GM12878 (cell line): Measurements from ENCODE around the gene DCDC1. TPM values are rescaled to one million over a fixed set of nuclear protein-coding genes. Genes with fewer than 3 reads are reported as not detected.

Experiments
- ATAC-seq: fragments of 200-7000 bp; cut with Tn5 transposase; 3 replicates; pipeline ENCODE4 v1.9.1; 2020; ENCODE audit warnings: mild to moderate bottlenecking, moderate library complexity
- BruUV-seq: library from RNA; stranded (reverse); fragments of 400-500 nt; replicated peaks from 2 replicates; lab custom pipeline; 2021; lab: Mats Ljungman, UMichigan
- CTCF ChIA-PET: fragments of 300-600 bp; sonication (Branson Sonifier 250); formaldehyde crosslinking; extraction: SDS; loops from one replicate; lab custom pipeline; 2021; ENCODE audit warnings: inconsistent platforms; lab: Yijun Ruan, JAX
- POLR2A ChIA-PET: fragments of 350-600 bp; formaldehyde crosslinking; extraction: SDS; loops from one replicate; lab custom pipeline; 2021; ENCODE audit warnings: inconsistent platforms; lab: Charles Lee
- RAD21 ChIA-PET: fragments of 300-600 bp; sonication (Branson Sonifier 250); formaldehyde crosslinking; loops from one replicate; lab custom pipeline; 2023; ENCODE audit warnings: antibody characterized with exemption; ENCODE audit not compliant: unreplicated experiment; lab: Charles Lee
- SMC1A ChIA-PET: fragments of 300-600 bp; sonication (Branson Sonifier 250); formaldehyde crosslinking; loops from one replicate; lab custom pipeline; 2023; ENCODE audit not compliant: unreplicated experiment, uncharacterized antibody; lab: Charles Lee
- DNase-seq: peaks from one replicate; pipeline ENCODE4 v3.0.0-alpha.2; 2011; ENCODE audit warnings: low read depth, low spot score
- FAIRE-seq: peaks from 3 replicates; lab custom pipeline; 2011; peaks lifted over from hg19 to GRCh38; lab: Jason Lieb, UNC
- H2AFZ ChIP-seq: 2 replicates; pipeline ENCODE4 v1.6.0; 2011; ENCODE audit warnings: low read depth, low read length, control low read depth; ENCODE audit not compliant: control insufficient read depth
- H3K27ac ChIP-seq: 2 replicates; pipeline ENCODE4 v1.5.1; 2011; ENCODE audit warnings: control low read depth; ENCODE audit not compliant: control insufficient read depth, insufficient read depth
- H3K27me3 ChIP-seq, 2 experiments: replicated peaks in 1 of 2; 2 replicates each; pipeline versions ENCODE4 v1.6.0 to v1.6.1; 2011; ENCODE audit warnings: low read length in 1 of 2; ENCODE audit not compliant: control insufficient read depth in 2 of 2, insufficient read depth in 2 of 2
- H3K36me3 ChIP-seq, 2 experiments: 2 replicates each; pipeline ENCODE4 v1.5.1; 2011; ENCODE audit warnings: low read length in 1 of 2; ENCODE audit not compliant: control insufficient read depth in 2 of 2, insufficient read depth in 2 of 2
- H3K4me1 ChIP-seq: 2 replicates; pipeline ENCODE4 v1.6.1; 2011; ENCODE audit warnings: mild to moderate bottlenecking, low read length, moderate library complexity, mixed read lengths; ENCODE audit not compliant: control insufficient read depth, insufficient read depth
- H3K4me2 ChIP-seq: 2 replicates; pipeline ENCODE4 v1.6.0; 2011; ENCODE audit warnings: control low read depth; ENCODE audit not compliant: control insufficient read depth, insufficient read depth
- H3K4me3 ChIP-seq: fragments of 200-600 bp; sonication (generic); 2 replicates; pipeline ENCODE4 v1.5.1; 2016
- H3K79me2 ChIP-seq: 2 replicates; pipeline ENCODE4 v1.6.0; 2011; ENCODE audit warnings: low read length; ENCODE audit not compliant: control insufficient read depth, insufficient read depth
- H3K9ac ChIP-seq: 2 replicates; pipeline ENCODE4 v1.8.0; 2011; ENCODE audit warnings: low read length, control low read depth, mixed read lengths; ENCODE audit not compliant: control insufficient read depth, insufficient read depth
- H3K9me3 ChIP-seq: replicated peaks from 3 replicates; pipeline ENCODE4 v1.5.1; 2011; ENCODE audit warnings: mild to moderate bottlenecking, low read length; ENCODE audit not compliant: control insufficient read depth, insufficient read depth
- H4K20me1 ChIP-seq: 2 replicates; pipeline ENCODE4 v1.6.0; 2011; ENCODE audit not compliant: control insufficient read depth, insufficient read depth
- CBFB ChIP-seq: IDR thresholded peaks from 2 replicates; pipeline ENCODE4 v1.6.1; 2016; ENCODE audit warnings: antibody characterized with exemption, low read depth
- EGR1 ChIP-seq, 2 experiments: IDR thresholded peaks; 1 replicate in 1 of 2; 2 replicates in 1 of 2; pipeline ENCODE4 v1.6.1; 2011 to 2012; ENCODE audit warnings: low read depth in 2 of 2, low read length in 2 of 2, borderline replicate concordance in 1 of 2, mild to moderate bottlenecking in 1 of 2, moderate library complexity in 1 of 2
- SIN3A ChIP-seq: IDR thresholded peaks from 2 replicates; pipeline ENCODE4 v1.6.1; 2012; ENCODE audit warnings: low read depth, low read length, improper control_type of control experiment
- WGBS: methylation state at CpG from one replicate; pipeline ENCODE4 v1.1.6; 2016; ENCODE audit warnings: low lambda C conversion rate; ENCODE audit not compliant: insufficient replicate concordance, insufficient coverage; ENCODE audit errors: missing lambda C conversion rate; 5-methylcytosine and 5-hydroxymethylcytosine counted together
- in situ Hi-C: fragments of 300-500 bp; cut with MboI; formaldehyde crosslinking; loops from 9 replicates; pipeline ENCODE4 v1.14.3; 2018; ENCODE audit warnings: mixed read lengths
- intact Hi-C: fragments of 100-400 bp; cut with micrococcal nuclease; formaldehyde crosslinking; loops from one replicate; pipeline ENCODE4 v1.14.2; 2022; ENCODE audit not compliant: unreplicated experiment
- polyA plus RNA-seq, 11 experiments: library from polyadenylated mRNA; depleted of rRNA in 4 of 11; unstranded in 6 of 11; stranded (reverse) in 5 of 11; fragments of >200 nt; fragmentation: Nextera tagmentation in 4 of 11; fragmentation: Illumina TruSeq in 1 of 11; extraction: Ambion mirVana in 4 of 11; extraction: Trizol in 1 of 11; gene quantifications; 1 replicate in 1 of 11; 2 replicates in 10 of 11; pipeline versions ENCODE4 v1.2.1 to v1.2.3, GENCODE V29; 2011 to 2016; ENCODE audit warnings: inconsistent platforms in 2 of 11, missing spikeins in 2 of 11, low read depth in 1 of 11
- total RNA-seq, 4 experiments: library from RNA; depleted of rRNA in 3 of 4; stranded (reverse); fragments of >200 nt in 3 of 4; fragmentation: Illumina TruSeq in 1 of 4; extraction: Trizol in 1 of 4; gene quantifications; 2 replicates each; pipeline versions ENCODE4 v1.2.1 to v1.2.3, GENCODE V29; 2013 to 2021
- TF ChIP-seq, protein P1 (sequence below): IDR thresholded peaks from 2 replicates; pipeline ENCODE4 v1.6.1; 2012; ENCODE audit warnings: low read depth, low read length, improper control_type of control experiment
- TF ChIP-seq, protein P2 (sequence below): fragments of 450-650 bp; IDR thresholded peaks from 2 replicates; pipeline ENCODE4 v1.6.1; 2018; ENCODE audit warnings: borderline replicate concordance, mild to moderate bottlenecking; ENCODE audit not compliant: partially characterized antibody
- TF ChIP-seq, protein P3 (sequence below): fragments of 450-650 bp; IDR thresholded peaks from 2 replicates; pipeline ENCODE4 v1.6.1; 2017; ENCODE audit warnings: low read depth, mild to moderate bottlenecking, moderate library complexity

The DCDC1 gene
- total and polyA plus RNA-seq, 10 of the 15 experiments (the other 5 are each of a cell fraction or from before 2014, with no cell fraction given), result not detected

DNA sequence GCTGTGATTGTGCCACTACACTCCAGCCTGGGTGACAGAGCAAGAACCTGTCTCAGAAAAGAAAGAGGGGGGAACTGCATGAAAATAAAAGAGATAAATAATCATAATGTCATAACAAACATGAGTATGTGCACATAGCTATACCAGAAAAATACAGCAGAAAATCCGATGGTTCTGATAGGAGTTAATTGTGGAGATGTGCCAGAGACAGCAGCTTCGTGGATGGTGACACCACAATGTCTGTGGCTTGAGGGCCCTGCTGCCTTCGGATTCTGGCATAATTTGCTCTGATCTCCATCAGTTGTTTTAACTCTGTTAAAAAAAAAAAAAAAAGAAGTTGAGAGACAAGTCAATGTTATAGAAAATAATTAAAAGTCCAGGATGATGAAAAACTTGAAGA lies 491.1 kb downstream of the DCDC1 start:
- RAD21 ChIA-PET, result no interaction called here
- FAIRE-seq (no peak), DNase-seq (no peak), ATAC-seq (no peak)
- Histone ChIP-seq H3K9me3 (no peaks in the 10 kb centered on the region), H4K20me1 (no peaks in the 10 kb centered on the region), H3K4me1 (no peaks in the 10 kb centered on the region), H3K36me3 (no peaks in the 10 kb centered on the region), H3K27me3 (no peaks in the 10 kb centered on the region), H2AFZ (no peak overlapping the region), H3K27ac (no peak overlapping the region), H3K79me2 (no peaks in the 10 kb centered on the region), H3K4me2 (no peak overlapping the region), H3K4me3 (no peak overlapping the region), H3K9ac (no peak overlapping the region)
- WGBS, result 2% methylated on average over 3 of the region's 3 CpGs
- intact Hi-C loops, result no loop called here
- POLR2A ChIA-PET, result no interaction called here
- SMC1A ChIA-PET, result no interaction called here
- TF ChIP-seq SIN3A (no peak), CBFB (no peak), EGR1 (IDR thresholded peaks at IDR 0.05; ENCODE audit: borderline replicate concordance in 1 of 2, low read depth in 2 of 2, low read length in 2 of 2) (no peak)
- TF ChIP-seq, protein P1, sequence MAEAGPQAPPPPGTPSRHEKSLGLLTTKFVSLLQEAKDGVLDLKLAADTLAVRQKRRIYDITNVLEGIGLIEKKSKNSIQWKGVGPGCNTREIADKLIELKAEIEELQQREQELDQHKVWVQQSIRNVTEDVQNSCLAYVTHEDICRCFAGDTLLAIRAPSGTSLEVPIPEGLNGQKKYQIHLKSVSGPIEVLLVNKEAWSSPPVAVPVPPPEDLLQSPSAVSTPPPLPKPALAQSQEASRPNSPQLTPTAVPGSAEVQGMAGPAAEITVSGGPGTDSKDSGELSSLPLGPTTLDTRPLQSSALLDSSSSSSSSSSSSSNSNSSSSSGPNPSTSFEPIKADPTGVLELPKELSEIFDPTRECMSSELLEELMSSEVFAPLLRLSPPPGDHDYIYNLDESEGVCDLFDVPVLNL, result no peak
- TF ChIP-seq, protein P2, sequence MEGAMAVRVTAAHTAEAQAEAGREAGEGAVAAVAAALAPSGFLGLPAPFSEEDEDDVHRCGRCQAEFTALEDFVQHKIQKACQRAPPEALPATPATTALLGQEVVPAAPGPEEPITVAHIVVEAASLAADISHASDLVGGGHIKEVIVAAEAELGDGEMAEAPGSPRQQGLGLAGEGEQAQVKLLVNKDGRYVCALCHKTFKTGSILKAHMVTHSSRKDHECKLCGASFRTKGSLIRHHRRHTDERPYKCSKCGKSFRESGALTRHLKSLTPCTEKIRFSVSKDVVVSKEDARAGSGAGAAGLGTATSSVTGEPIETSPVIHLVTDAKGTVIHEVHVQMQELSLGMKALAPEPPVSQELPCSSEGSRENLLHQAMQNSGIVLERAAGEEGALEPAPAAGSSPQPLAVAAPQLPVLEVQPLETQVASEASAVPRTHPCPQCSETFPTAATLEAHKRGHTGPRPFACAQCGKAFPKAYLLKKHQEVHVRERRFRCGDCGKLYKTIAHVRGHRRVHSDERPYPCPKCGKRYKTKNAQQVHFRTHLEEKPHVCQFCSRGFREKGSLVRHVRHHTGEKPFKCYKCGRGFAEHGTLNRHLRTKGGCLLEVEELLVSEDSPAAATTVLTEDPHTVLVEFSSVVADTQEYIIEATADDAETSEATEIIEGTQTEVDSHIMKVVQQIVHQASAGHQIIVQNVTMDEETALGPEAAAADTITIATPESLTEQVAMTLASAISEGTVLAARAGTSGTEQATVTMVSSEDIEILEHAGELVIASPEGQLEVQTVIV, result no peak
- TF ChIP-seq, protein P3, sequence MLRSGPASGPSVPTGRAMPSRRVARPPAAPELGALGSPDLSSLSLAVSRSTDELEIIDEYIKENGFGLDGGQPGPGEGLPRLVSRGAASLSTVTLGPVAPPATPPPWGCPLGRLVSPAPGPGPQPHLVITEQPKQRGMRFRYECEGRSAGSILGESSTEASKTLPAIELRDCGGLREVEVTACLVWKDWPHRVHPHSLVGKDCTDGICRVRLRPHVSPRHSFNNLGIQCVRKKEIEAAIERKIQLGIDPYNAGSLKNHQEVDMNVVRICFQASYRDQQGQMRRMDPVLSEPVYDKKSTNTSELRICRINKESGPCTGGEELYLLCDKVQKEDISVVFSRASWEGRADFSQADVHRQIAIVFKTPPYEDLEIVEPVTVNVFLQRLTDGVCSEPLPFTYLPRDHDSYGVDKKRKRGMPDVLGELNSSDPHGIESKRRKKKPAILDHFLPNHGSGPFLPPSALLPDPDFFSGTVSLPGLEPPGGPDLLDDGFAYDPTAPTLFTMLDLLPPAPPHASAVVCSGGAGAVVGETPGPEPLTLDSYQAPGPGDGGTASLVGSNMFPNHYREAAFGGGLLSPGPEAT, result no peak
- BruUV-seq, result no TSS peak
- CTCF ChIA-PET, result interaction anchor here (0.6 kb wide), 1 partner anchor 36 kb away, joined by 3 read pairs; no protein-coding TSS in a partner anchor
- in situ Hi-C loops, result no loop called here
